ENCODE data around the gene CACHD1. TPM values are rescaled to one million over a fixed set of nuclear protein-coding genes. Genes with fewer than 3 reads are reported as not detected.
"Not testable (repeated sequence)": the region's sequence is repeated elsewhere in the genome, so short reads cannot be mapped to it uniquely, and the experiment has no call there.

The CACHD1 gene
- polyA plus RNA-seq, 3 donors from 2014 or later = not detected

DNA sequence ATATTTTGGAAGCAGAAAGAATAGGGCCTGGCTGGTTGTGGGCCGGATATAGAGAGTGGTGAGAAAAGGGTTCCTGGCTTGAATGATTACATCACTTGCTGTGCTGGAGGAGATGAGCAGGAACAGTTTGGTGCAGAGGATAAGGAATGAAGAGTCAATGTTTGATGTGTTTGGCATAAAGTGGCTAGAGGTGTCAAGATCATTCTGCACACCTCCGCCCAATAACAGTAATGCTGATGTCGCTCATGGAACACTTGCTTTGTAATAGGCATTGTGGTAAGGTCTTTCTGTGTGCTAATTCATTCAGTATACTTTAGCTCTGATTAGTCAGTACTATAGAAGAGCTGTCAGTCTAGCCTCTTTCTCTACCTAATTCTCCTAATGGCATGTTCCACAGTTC, 226.9 kb downstream of the CACHD1 start:
- H3K4me1 Mint-ChIP-seq = no peaks in the 10 kb centered on the region
- peaks cover 0 to 2% (median 0%) of the 10 kb centered on the region in 6 donors for H3K9me3 Mint-ChIP-seq
- H3K27me3 Mint-ChIP-seq (ENCODE audit: low read depth in 3 of 3) = peaks cover 0 to 7% (median 6%) of the 10 kb centered on the region in 3 donors
- no peak overlapping the region for H3K4me3 Mint-ChIP-seq
- H3K36me3 Mint-ChIP-seq = no peaks in the 10 kb centered on the region
- DNase-seq = no peak
- H3K27ac Mint-ChIP-seq = no peak overlapping the region

DNA sequence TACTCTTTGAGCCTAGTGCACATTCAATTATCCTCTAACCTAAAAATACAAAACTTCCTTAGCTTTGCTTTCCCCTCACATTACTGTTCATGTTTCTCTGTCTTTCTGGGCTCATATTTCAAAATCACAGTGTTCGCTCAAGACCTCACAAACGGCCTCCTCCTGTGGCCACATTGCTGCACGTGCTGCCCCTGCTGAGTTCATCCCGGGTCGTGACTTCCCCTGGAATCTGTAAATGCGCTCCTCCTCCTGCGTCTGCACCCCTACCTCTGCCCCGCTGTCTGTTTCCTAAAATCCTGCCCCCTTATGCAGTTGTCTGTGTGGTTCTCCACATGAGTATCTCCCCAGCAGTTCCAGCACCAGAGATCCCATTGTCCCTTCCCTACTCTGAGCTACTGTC, 229.4 kb downstream of the CACHD1 start:
- Mint-ChIP-seq H3K36me3 (no peaks in the 10 kb centered on the region), H3K27ac (no peak overlapping the region), H3K4me3 (no peak overlapping the region), H3K4me1 (no peaks in the 10 kb centered on the region), H3K27me3 (ENCODE audit: low read depth in 3 of 3) (peaks cover 0 to 6% (median 5%) of the 10 kb centered on the region in 3 donors), H3K9me3 (peaks cover 0 to 2% (median 0%) of the 10 kb centered on the region in 6 donors)
- DNase-seq = no peak

DNA sequence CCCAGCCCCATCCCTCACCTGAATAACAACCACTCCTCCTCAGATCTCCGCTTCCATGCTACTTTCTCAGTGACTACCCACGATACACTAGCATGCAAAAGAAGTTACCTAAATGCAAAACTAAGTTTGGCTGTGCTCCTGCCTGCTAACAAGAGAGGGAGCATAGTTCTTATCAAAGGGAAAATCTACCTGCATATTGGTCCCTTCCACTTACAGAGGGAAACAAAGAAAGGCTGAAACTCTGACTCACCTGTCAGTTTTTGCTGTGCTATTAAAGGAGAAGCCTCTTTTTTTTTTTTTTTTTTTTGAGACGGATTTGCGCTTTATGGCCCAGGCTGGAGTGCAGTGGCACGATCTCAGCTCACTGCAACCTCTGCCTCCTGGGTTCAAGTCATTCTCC, 231.1 kb downstream of the CACHD1 start:
- no peak overlapping the region for H3K4me3 Mint-ChIP-seq
- peaks cover 0 to 8% (median 5%) of the 10 kb centered on the region in 3 donors for H3K27me3 Mint-ChIP-seq (ENCODE audit: low read depth in 3 of 3)
- H3K9me3 Mint-ChIP-seq = peaks cover 0 to 2% (median 0%) of the 10 kb centered on the region in 6 donors
- no peak overlapping the region for H3K27ac Mint-ChIP-seq
- H3K4me1 Mint-ChIP-seq = no peaks in the 10 kb centered on the region
- no peaks in the 10 kb centered on the region for H3K36me3 Mint-ChIP-seq
- DNase-seq = no peak

DNA sequence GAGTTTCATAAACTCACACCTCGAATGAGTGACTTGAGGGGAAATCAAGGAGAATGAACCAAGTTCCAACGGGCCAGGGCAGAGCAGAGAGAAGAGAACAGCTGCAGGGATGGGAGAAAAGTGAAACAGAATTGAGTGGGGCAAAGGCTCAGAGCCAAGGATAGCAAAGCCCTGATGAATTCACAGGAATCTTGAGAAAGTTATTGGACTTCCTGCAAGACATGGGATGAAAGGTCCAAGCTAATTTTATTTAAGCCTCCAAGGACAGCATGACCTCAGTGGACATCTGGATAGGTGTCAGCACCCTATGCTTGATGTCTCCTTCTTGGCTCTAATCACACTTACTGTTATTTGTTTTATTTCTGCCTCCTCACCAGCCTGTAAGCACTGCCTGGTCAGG, 232.0 kb downstream of the CACHD1 start:
- Mint-ChIP-seq H3K9me3 (peaks cover 0 to 2% (median 0%) of the 10 kb centered on the region in 6 donors), H3K27ac (no peak overlapping the region), H3K27me3 (ENCODE audit: low read depth in 3 of 3) (peaks cover 0 to 8% (median 5%) of the 10 kb centered on the region in 3 donors), H3K4me3 (no peak overlapping the region), H3K4me1 (no peaks in the 10 kb centered on the region), H3K36me3 (no peaks in the 10 kb centered on the region)
- DNase-seq = no peak

DNA sequence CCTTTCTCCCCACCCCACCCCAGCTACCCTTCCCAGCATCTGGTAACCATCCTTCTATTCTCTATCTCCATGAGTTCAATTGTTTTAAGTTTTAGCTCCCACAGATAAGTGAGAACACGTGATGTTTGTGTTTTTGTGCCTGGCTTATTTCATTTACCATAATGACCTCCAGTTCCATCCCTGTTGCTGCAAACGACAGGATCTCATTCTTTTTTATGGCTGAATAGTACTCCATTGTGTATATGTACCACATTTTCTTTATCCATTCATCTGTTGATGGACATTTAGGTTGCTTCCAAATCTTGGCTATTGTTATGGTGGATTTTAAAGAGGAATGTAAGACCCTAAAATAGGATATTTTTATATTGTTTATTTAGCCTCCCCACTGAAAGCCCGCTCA, 232.7 kb downstream of the CACHD1 start:
- H3K27ac Mint-ChIP-seq; H3K4me1 Mint-ChIP-seq; H3K27me3 Mint-ChIP-seq (ENCODE audit: low read depth in 3 of 3); H3K4me3 Mint-ChIP-seq; DNase-seq; H3K9me3 Mint-ChIP-seq; H3K36me3 Mint-ChIP-seq: not testable (repeated sequence)

DNA sequence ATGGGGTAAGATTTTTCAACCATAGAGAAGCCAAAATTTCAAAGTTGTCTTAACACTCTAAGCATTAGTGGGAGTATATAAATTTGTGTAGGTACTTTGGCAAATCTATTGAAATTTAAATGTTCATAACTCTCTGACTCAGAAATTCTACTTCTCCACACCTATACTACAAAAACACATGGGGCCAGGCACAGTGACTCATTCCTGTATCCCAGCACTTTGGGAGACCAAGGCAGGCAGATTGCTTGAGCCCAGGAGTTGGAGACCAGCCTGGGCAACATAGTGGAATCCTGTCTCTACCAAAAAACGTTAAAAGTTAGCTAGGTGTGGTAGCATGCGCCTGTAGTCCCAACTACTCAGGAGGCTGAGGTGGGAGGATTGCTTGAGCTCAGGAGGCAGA, 233.7 kb downstream of the CACHD1 start:
- peaks cover 0 to 8% (median 4%) of the 10 kb centered on the region in 3 donors for H3K27me3 Mint-ChIP-seq (ENCODE audit: low read depth in 3 of 3)
- no peak overlapping the region for H3K27ac Mint-ChIP-seq
- H3K4me3 Mint-ChIP-seq = no peak overlapping the region
- H3K4me1 Mint-ChIP-seq = no peaks in the 10 kb centered on the region
- no peak for DNase-seq
- no peaks in the 10 kb centered on the region for H3K36me3 Mint-ChIP-seq
- H3K9me3 Mint-ChIP-seq = peaks cover 0 to 2% (median 0%) of the 10 kb centered on the region in 6 donors

DNA sequence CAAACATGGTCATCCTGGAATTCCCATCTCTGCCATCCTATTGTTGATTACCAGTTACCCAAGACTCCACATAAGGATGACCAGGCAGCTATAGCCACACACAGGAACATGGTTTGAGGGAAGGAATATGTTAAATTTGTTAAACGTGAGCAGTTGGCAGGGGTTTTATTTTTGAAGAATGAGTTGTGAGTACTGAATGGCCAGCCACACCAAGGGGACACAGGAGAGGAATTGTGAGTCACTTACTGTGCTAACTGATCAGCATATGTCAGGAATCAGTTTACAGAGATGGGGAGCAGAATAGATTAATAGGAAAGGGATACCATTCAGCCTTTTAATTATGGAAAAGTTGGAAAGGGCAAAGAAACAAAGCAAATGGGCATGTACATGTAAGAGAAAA, 235.7 kb downstream of the CACHD1 start:
- Mint-ChIP-seq H3K4me3 (no peak overlapping the region), H3K27ac (no peak overlapping the region), H3K4me1 (no peaks in the 10 kb centered on the region), H3K9me3 (peaks cover 0 to 2% (median 0%) of the 10 kb centered on the region in 6 donors), H3K36me3 (no peaks in the 10 kb centered on the region), H3K27me3 (ENCODE audit: low read depth in 3 of 3) (peaks cover 0 to 5% (median 2%) of the 10 kb centered on the region in 3 donors)
- no peak for DNase-seq

DNA sequence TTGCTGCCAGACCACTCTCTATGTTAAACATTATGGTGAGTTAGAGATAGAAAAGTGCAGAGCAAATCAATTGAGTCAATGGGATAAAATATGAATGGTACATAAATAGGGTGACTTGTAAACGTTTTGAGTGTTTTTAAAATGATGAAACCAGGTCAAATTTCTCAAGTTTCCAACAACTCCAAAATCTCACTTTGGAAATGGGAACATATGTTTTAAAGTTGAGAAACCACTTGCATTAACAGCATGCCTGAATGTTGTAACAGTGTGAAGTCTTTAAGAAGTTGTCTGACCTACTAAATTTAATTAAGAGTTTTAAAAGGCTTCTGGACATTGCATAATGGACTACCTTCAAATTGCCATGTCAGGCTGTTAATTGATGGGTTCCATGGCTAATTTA, 241.3 kb downstream of the CACHD1 start:
- Mint-ChIP-seq H3K27ac (no peak overlapping the region), H3K27me3 (ENCODE audit: low read depth in 3 of 3) (peaks cover 0 to 8% (median 3%) of the 10 kb centered on the region in 3 donors), H3K9me3 (no peaks in the 10 kb centered on the region), H3K36me3 (no peaks in the 10 kb centered on the region), H3K4me1 (no peaks in the 10 kb centered on the region), H3K4me3 (no peak overlapping the region)
- no peak for DNase-seq

DNA sequence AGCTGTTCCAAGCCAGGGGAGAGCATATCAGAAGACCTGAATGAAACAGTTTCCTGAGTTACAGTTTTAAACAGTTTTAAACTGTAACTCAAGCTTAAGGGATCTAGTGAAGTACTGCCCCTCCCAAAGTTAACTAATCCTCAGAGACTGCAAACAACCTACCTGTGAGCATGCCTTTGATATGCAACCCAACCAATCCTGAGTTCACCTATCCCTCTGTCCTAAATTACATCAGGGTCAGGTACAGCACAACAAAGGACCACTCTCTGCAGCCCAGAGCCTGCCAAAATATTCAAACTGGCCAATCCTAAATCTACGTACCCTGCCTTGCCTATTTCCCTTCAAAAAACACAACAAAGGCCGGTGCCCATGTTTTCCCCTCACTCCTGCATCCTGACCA, 242.1 kb downstream of the CACHD1 start:
- Mint-ChIP-seq H3K4me1 (no peaks in the 10 kb centered on the region), H3K36me3 (no peaks in the 10 kb centered on the region), H3K27me3 (ENCODE audit: low read depth in 3 of 3) (peaks cover 0 to 8% (median 3%) of the 10 kb centered on the region in 3 donors), H3K9me3 (no peaks in the 10 kb centered on the region), H3K4me3 (no peak overlapping the region), H3K27ac (no peak overlapping the region)
- DNase-seq = no peak

DNA sequence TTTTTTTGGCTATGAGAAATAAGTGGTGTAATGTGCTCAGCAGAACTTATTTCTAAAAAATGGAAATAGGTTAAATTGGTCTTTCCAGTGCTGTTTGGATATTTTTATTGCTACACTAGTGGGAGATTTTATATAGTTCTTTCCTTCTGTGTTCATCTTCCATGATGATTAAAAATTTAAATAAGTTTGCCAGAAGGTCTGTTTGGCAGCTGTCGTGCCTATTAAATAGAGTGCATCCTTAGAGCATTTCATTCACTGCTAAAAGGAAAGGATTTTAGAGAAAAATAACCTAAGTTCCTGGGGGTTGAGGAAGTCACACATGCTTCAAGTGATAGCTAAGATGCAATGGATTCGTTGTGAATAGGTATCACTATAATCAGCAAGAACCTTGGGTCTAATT, 245.3 kb downstream of the CACHD1 start:
- H3K27me3 Mint-ChIP-seq (ENCODE audit: low read depth in 3 of 3) = peaks cover 0 to 17% (median 8%) of the 10 kb centered on the region in 3 donors
- no peaks in the 10 kb centered on the region for H3K4me1 Mint-ChIP-seq
- no peaks in the 10 kb centered on the region for H3K36me3 Mint-ChIP-seq
- no peak overlapping the region for H3K27ac Mint-ChIP-seq
- H3K4me3 Mint-ChIP-seq = no peak overlapping the region
- DNase-seq = no peak
- H3K9me3 Mint-ChIP-seq = peaks cover 0 to 7% (median 0%) of the 10 kb centered on the region in 6 donors

DNA sequence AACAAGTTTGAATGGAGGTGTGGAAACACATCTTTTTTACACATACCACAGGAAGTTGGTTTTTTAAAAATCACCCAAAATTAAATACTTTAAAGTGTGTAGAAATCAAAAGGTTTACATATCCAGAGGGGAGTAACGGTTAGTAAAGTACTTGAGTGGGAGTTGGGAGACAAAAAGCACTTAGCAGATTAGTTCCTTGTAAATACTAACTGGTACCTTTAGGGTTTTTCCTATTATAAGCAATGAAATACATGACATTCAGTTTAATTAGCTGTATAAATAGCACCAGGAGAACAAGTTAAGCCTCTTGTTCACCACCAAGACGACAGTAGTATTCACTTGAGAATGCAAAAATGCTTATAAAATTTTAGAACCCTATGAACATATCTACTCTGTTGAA, 251.2 kb downstream of the CACHD1 start:
- no peak for DNase-seq
- H3K4me1 Mint-ChIP-seq = no peaks in the 10 kb centered on the region
- H3K27ac Mint-ChIP-seq = no peak overlapping the region
- peaks cover 3 to 24% (median 7%) of the 10 kb centered on the region in 3 donors for H3K27me3 Mint-ChIP-seq (ENCODE audit: low read depth in 3 of 3)
- H3K36me3 Mint-ChIP-seq = no peaks in the 10 kb centered on the region
- H3K9me3 Mint-ChIP-seq = peaks cover 0 to 8% (median 0%) of the 10 kb centered on the region in 6 donors
- H3K4me3 Mint-ChIP-seq = no peak overlapping the region

DNA sequence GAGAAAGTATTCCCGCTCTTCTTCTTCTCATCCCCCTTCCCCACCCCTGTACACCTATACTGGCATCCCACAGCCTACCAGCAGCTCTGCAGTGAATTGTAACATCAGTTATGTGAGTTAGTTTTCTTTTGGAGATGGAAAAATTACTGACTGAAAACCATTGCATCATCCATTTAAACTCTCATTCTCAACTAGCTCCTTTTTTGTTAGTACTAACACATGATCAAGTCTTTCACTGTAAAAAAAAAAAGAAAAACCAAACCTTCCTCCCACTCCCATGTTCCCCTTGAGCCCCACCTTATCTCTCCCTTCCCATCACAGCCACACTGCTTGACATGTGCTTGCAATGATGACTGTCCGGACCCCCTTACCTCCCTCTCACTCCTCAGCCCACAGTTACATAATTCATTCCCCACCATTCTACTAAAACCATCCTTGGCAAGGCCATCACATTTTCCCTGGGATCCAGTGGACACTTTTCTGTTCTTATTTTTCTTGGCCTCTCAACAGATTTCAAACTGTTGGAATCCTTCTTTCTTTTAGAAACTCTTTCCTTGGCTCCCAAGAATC, 251.7 kb downstream of the CACHD1 start:
- Mint-ChIP-seq H3K27ac (no peak overlapping the region), H3K9me3 (peaks cover 0 to 8% (median 0%) of the 10 kb centered on the region in 6 donors), H3K4me3 (no peak overlapping the region), H3K27me3 (ENCODE audit: low read depth in 3 of 3) (peaks cover 3 to 24% (median 7%) of the 10 kb centered on the region in 3 donors), H3K36me3 (no peaks in the 10 kb centered on the region), H3K4me1 (no peaks in the 10 kb centered on the region)
- no peak for DNase-seq

DNA sequence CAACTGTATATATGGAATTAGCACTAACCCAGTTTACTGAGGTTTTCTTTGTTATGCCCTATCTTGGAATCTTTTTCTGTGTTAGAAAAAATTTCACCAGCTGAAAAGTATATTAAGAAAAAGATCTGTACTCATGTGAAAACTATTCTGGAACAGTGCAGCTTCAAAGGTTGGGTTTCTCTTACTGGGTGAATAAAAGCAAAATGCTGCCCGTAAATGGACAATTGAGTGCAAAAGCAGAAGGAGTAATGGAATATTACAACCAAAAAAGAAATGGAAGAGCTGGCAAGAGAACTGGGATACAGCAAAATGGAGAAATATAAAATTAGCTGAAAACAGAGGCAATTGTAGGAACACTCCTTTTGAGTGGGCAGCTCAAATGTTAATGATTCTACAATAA, 257.9 kb downstream of the CACHD1 start:
- no peak for DNase-seq
- H3K9me3 Mint-ChIP-seq = no peaks in the 10 kb centered on the region
- H3K27ac Mint-ChIP-seq = no peak overlapping the region
- H3K27me3 Mint-ChIP-seq (ENCODE audit: low read depth in 3 of 3) = peaks cover 3 to 10% (median 3%) of the 10 kb centered on the region in 3 donors
- H3K36me3 Mint-ChIP-seq = no peaks in the 10 kb centered on the region
- H3K4me1 Mint-ChIP-seq = no peaks in the 10 kb centered on the region
- H3K4me3 Mint-ChIP-seq = no peak overlapping the region

DNA sequence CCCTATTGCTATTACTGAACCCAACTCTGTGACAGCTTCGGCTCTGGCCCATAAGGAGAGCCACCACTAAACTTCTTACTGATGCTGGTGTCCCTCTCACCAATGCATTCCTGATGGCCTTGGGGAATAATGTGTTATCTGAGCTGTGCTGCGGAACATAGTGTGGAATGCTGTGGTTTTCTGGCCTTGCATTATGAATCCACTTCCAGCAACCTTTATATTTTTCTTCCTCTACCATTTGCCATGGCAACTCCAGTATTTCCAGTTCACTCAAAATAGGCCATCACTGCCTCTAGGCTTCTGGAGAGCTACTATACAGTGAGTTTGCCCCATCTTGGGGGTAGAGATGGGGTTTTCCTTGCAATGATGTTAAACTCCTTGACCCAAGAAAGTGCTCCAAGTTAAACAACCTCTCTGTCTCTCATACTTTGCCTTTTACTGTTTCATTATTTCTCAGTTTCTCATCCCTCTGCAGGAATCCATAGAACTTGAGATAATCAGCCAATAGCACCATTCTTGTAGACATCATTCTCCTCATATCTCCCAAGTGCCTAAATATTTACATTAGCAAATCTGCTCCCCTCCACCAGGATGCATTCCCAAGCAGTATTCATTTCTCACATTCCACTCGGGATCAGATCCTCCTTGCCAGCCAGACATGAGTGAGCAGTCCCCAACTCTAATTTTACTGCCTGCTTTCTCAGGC, 263.8 kb downstream of the CACHD1 start:
- no peak overlapping the region for H3K27ac Mint-ChIP-seq
- peaks cover 1 to 4% (median 2%) of the 10 kb centered on the region in 3 donors for H3K27me3 Mint-ChIP-seq (ENCODE audit: low read depth in 3 of 3)
- DNase-seq = no peak
- no peak overlapping the region for H3K4me3 Mint-ChIP-seq
- H3K4me1 Mint-ChIP-seq = no peaks in the 10 kb centered on the region
- no peaks in the 10 kb centered on the region for H3K9me3 Mint-ChIP-seq
- H3K36me3 Mint-ChIP-seq = no peaks in the 10 kb centered on the region

DNA sequence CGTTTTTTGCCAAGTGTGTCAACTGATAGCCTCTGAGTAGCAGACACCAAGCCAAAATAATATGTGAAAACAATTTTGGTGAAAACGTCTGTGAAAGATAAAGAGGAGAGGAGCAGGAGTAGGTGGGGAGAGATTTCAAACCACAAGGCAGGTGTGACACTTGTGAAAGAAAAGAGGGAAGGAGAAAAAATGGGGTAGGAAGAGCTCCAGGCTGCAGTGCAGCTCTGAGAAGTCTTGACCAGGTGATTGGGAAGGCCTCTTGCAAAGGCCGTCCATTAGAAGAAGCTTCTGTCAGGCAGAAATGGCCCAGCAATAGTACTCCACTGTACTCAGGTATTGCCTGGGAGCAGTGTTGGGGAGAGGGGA, 264.3 kb downstream of the CACHD1 start:
- no peaks in the 10 kb centered on the region for H3K9me3 Mint-ChIP-seq
- no peak for DNase-seq
- no peak overlapping the region for H3K4me3 Mint-ChIP-seq
- no peak overlapping the region for H3K27ac Mint-ChIP-seq
- peaks cover 1 to 4% (median 3%) of the 10 kb centered on the region in 3 donors for H3K27me3 Mint-ChIP-seq (ENCODE audit: low read depth in 3 of 3)
- no peaks in the 10 kb centered on the region for H3K4me1 Mint-ChIP-seq
- no peaks in the 10 kb centered on the region for H3K36me3 Mint-ChIP-seq
